Tibial nerve (tissue), 3 donors: ENCODE results near the gene POGLUT2.

Experiments
- CTCF ChIP-seq, 5 experiments: fragments of 200-600 bp in 3 of 5; fragments of 450-650 bp in 2 of 5; sonication (generic) in 3 of 5; IDR thresholded peaks; one replicate each; pipeline ENCODE4 v1.5.1; 2016 to 2019; ENCODE audit warnings: antibody characterized with exemption in 5 of 5, mild to moderate bottlenecking in 3 of 5, moderate library complexity in 2 of 5
- POLR2A ChIP-seq, 2 donors: fragments of 450-650 bp; IDR thresholded peaks; one replicate each; pipeline ENCODE4 v1.6.1; 2017; ENCODE audit warnings: antibody characterized with exemption in 2 of 2, mild to moderate bottlenecking in 2 of 2, moderate library complexity in 2 of 2

GRCh38 chr13:102774591-102775520 is 23.9 kb downstream of the POGLUT2 start:
- TF ChIP-seq CTCF (IDR thresholded peaks at IDR 0.05) (no peak), POLR2A (IDR thresholded peaks at IDR 0.05) (no peak)
